Measurements from ENCODE around the gene CD276. TPM values are rescaled to one million over a fixed set of nuclear protein-coding genes. Genes with fewer than 3 reads are reported as not detected.

The CD276 gene
- polyA plus RNA-seq, 1 experiment, result 107 TPM

DNA sequence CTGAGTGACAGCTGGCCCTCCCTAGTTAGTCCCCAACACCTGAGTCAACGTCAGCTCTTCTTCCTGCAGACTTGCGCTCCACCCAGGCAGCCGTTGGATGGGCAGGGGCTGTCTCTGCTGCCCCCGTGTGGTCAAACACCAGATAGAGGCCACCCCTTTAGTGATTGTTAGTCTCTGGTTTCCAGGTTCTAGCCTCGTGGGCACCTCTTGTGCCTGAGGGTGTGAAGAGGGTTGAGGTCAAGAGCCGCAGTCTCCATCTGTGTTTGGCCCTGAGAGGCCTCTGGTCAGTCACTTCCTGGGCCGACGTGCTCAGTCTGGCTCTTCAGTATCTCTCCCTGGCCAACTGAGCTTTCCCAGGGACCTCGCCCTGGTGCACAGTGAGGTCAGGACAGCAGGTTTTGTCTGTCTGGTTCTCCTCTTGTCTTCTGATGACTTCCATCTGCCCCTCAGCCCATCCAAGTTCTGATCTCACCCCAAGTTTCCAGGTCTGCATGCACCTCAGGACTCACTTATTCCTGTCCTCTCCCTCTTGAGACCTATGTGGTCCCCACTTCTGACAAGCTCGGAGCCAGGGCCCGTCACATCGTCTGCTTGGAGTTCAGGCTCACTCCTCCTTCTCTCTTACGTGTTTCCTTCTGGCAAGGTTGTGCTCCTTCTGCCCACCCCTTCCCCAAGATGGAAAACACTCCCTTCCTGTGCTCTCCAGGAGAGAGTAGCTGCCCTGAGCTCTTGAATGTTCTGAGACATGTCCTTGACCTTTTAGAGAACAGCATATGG is 20.9 kb downstream of the CD276 start:
- DNase-seq (ENCODE audit: low read depth), result no peak
- ChIA-PET POLR2A (interaction anchor here (0.6 kb wide), 1 partner anchor 71 kb away, joined by 3 read pairs; no protein-coding TSS in a partner anchor), CTCF (interaction anchor here (0.5 to 14.3 kb wide), 36 partner anchors 9 to 462 kb away, joined by 3 to 316 read pairs (median 4); partner anchors contain the start of genes CD276 and NPTN)
- Histone ChIP-seq H3K4me3 (ENCODE audit: low read depth, low read length) (no peak overlapping the region), H3K36me3 (ENCODE audit: control insufficient read depth, insufficient read depth, low read length) (peaks cover 43% of the 10 kb centered on the region), H3K27me3 (ENCODE audit: control insufficient read depth, insufficient read depth, low read length) (no peaks in the 10 kb centered on the region)
- TF ChIP-seq, protein P1, sequence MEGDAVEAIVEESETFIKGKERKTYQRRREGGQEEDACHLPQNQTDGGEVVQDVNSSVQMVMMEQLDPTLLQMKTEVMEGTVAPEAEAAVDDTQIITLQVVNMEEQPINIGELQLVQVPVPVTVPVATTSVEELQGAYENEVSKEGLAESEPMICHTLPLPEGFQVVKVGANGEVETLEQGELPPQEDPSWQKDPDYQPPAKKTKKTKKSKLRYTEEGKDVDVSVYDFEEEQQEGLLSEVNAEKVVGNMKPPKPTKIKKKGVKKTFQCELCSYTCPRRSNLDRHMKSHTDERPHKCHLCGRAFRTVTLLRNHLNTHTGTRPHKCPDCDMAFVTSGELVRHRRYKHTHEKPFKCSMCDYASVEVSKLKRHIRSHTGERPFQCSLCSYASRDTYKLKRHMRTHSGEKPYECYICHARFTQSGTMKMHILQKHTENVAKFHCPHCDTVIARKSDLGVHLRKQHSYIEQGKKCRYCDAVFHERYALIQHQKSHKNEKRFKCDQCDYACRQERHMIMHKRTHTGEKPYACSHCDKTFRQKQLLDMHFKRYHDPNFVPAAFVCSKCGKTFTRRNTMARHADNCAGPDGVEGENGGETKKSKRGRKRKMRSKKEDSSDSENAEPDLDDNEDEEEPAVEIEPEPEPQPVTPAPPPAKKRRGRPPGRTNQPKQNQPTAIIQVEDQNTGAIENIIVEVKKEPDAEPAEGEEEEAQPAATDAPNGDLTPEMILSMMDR (IDR thresholded peaks at IDR 0.05; ENCODE audit: insufficient read depth, low read depth, low read length), result peak; percentile 90

DNA sequence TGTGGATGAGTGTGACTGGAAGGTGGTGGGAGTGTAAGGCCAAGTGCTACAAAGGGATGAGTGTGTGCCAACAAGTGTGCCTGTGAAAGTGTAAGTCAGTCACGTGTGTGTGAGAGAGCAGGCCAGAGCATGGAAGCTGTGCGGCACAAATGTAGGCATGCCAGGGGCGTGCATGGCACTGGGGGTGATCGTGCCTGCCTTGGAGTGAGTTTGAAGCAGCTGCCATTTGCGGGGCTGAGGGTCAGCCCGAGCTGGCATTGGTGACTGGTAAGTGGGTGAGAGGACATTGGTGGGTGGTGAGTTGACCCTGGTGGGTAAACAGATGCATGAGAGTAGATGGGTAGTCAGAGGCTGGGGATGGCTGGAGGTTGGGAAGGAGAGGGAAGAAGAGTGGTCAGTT is 24.5 kb downstream of the CD276 start:
- Histone ChIP-seq H3K27me3 (ENCODE audit: control insufficient read depth, insufficient read depth, low read length) (no peaks in the 10 kb centered on the region), H3K4me3 (ENCODE audit: low read depth, low read length) (no peak overlapping the region), H3K36me3 (ENCODE audit: control insufficient read depth, insufficient read depth, low read length) (peaks cover 45% of the 10 kb centered on the region)
- ChIA-PET POLR2A (no interaction called here), CTCF (interaction anchor here (0.8 to 14.3 kb wide), 2 partner anchors 27 to 73 kb away, joined by 3 to 316 read pairs; partner anchors contain the start of gene CD276)
- no peak for DNase-seq (ENCODE audit: low read depth)
- TF ChIP-seq, protein P1 (IDR thresholded peaks at IDR 0.05; ENCODE audit: insufficient read depth, low read depth, low read length), result no peak

DNA sequence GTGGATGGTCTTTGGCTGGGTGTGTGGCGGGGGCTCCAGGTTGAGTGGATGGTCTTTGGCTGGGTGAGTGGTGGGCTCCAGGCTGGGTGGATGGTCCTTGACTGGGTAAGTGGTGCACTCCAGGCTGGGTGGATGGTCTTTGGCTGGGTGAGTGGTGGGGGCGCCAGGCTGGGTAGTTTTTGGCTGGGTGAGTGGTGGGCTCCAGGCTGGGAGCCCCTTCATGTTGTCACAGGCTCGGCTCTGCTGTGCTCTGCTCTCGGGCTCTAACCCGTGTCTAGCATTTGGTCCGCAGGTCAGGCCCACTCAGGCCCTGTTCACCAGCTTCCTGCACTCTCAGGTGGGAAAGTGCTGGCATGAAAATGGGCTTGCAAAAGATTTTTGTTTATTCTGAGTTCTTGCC is 25.1 kb downstream of the CD276 start:
- Histone ChIP-seq H3K27me3 (ENCODE audit: control insufficient read depth, insufficient read depth, low read length) (no peaks in the 10 kb centered on the region), H3K4me3 (ENCODE audit: low read depth, low read length) (no peak overlapping the region), H3K36me3 (ENCODE audit: control insufficient read depth, insufficient read depth, low read length) (peaks cover 50% of the 10 kb centered on the region)
- TF ChIP-seq, protein P1 (IDR thresholded peaks at IDR 0.05; ENCODE audit: insufficient read depth, low read depth, low read length), result no peak
- CTCF ChIA-PET, result interaction anchor here (1.7 kb wide), 1 partner anchor 73 kb away, joined by 5 read pairs; no protein-coding TSS in a partner anchor
- POLR2A ChIA-PET, result no interaction called here
- no peak for DNase-seq (ENCODE audit: low read depth)

DNA sequence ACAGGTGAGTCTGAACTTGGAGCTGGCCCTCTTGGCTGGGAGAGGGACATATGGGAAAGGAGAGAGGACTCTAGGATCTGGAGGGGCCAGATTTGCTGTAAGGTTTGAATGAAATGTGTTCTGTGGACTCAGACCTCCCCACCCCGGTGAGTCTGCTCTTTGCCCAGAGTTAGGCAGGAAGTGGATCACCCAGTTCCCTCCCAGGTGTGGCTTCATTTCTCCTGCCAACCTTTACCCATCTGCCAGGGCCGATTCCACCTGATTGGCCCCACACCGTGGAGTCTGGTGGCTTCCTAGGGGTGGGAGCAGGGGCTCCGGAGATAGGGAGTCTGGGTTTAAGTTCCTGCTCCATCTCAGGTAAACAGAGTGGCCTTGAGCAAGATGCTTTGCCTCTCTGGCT is 25.5 kb downstream of the CD276 start:
- CTCF ChIA-PET, result interaction anchor here (1.7 to 2.6 kb wide), 2 partner anchors 9 to 73 kb away, joined by 5 to 9 read pairs; no protein-coding TSS in a partner anchor
- POLR2A ChIA-PET, result no interaction called here
- DNase-seq (ENCODE audit: low read depth), result no peak
- Histone ChIP-seq H3K4me3 (ENCODE audit: low read depth, low read length) (no peak overlapping the region), H3K27me3 (ENCODE audit: control insufficient read depth, insufficient read depth, low read length) (no peaks in the 10 kb centered on the region), H3K36me3 (ENCODE audit: control insufficient read depth, insufficient read depth, low read length) (peaks cover 46% of the 10 kb centered on the region)
- TF ChIP-seq, protein P1 (IDR thresholded peaks at IDR 0.05; ENCODE audit: insufficient read depth, low read depth, low read length), result no peak

DNA sequence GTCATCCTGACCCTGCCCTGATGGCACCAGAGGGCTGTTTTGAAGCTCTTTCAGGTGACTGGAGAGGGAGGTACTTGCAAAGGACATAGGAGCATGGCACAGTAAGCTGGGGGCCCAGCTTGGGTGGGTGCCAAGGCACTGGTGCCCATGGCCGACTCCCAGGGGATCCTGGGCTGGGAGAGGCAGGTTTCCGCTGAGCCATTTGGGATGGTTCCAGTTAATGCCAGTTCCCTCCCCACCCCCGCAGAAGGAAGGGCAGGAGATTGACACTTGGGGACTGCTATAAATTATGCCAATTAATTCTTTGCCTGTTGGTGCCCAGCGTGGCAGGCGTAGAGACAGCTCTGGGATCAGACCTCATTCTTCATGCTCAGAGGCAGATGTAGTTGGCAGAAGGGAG is 26.1 kb downstream of the CD276 start:
- TF ChIP-seq, protein P1 (IDR thresholded peaks at IDR 0.05; ENCODE audit: insufficient read depth, low read depth, low read length), result no peak
- no peak for DNase-seq (ENCODE audit: low read depth)
- Histone ChIP-seq H3K4me3 (ENCODE audit: low read depth, low read length) (no peak overlapping the region), H3K27me3 (ENCODE audit: control insufficient read depth, insufficient read depth, low read length) (no peaks in the 10 kb centered on the region), H3K36me3 (ENCODE audit: control insufficient read depth, insufficient read depth, low read length) (peaks cover 44% of the 10 kb centered on the region)
- ChIA-PET POLR2A (no interaction called here), CTCF (interaction anchor here (1.1 to 2.6 kb wide), 3 partner anchors 10 to 74 kb away, joined by 5 to 9 read pairs (median 5); no protein-coding TSS in a partner anchor)

Data from BJ (cell line).